T-helper 1 cell (primary cell): Measurements from ENCODE around the gene GRIN2C.

ENCODE experiments used
- DNase-seq, 5 donors: peaks; one replicate each; pipeline ENCODE4 v3.0.0-alpha.2; 2012 to 2020

The GRIN2C gene

DNA sequence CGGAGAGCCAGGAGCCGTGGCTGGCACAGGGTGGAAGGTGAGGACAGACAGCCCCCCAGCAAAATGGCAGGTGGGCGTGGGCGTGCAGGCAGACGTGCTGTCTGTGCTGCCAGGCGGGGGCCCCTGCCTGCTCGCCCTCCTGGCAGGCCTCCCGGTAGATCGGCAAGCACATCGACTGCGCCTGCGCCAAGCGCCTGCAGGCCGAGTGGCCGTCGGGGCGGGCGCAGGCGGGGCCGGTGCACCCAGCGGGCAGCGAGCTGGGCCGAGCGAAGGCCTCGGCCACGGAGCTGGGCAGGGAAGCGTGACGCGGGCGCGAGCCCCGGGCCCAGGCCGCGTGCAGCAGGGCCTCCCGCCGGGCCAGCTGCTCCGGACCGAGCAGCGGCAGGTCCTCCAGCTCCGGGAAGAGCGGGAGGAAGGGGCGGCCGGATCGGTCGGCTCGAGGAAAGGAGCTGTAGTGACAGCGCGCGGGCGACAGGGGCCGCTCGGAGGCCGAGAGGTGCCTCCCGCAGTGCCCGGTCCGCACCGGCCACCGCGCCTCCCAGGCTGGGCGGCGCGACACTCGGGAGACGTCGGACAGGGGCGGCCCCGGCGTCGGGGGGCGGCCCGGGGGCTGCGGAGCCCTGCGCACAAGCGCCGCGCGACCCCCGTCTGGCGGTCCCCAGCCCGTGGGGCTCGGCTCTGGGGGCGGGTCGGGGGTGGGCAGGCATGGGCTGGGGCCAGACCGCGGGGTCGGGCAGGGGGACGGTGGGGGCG lies 16.9 kb downstream of the GRIN2C start:
- DNase-seq: no peak

DNA sequence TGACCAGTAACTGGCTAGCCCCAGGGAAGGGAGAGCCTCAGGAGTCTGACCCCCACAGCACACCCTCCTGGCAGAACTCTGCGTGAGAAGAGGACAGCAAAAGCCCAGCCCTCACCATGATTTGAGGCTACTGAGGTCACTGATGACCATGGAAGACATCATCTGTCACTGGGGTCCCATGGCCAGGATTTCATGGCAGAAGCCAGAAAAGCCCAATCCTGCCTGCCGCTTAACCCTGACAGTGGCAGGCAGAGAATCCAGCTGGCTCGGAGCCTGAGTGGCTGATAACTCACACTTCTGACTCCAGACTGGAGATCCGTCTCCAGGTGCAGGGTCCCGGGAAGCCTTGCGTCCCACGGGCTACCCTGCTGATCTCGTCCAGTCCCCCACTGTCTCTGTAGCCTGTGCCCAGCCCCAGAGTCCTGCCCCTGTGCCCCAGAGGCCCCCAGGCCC lies 17.5 kb downstream of the GRIN2C start:
- no peak for DNase-seq

DNA sequence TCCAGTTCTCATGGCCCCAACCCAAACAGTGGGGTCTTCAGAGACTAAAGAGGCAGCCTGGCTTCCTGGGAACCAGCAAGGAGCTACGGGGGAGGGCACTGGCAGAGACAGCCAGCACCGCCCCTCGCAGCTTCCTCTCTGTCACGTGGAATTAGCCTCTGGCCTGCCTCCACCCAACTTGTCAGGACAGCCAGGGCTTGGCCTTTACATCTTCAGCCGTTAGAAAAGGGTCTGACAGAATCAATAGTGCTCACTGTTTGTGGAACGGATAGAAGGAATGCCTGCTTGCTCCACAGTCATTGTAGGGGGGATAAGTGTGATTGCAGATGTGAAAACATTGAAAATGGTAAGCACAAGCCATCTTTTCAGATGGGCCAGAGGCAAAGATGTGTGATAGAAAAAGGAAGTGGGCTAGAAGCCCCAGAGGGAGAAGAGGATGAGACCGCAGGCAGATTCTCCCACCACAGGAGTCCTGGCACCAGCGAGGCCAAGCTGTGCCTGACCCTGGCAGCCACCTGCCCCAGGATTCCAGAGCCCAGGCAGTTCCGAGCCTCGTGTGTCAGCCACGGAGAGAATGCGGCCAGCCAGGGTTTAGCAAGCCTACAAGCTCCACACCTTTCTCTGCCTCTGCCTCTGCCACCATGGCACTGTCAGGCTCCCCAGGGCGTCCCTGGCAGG lies 18.6 kb downstream of the GRIN2C start:
- no peak for DNase-seq

DNA sequence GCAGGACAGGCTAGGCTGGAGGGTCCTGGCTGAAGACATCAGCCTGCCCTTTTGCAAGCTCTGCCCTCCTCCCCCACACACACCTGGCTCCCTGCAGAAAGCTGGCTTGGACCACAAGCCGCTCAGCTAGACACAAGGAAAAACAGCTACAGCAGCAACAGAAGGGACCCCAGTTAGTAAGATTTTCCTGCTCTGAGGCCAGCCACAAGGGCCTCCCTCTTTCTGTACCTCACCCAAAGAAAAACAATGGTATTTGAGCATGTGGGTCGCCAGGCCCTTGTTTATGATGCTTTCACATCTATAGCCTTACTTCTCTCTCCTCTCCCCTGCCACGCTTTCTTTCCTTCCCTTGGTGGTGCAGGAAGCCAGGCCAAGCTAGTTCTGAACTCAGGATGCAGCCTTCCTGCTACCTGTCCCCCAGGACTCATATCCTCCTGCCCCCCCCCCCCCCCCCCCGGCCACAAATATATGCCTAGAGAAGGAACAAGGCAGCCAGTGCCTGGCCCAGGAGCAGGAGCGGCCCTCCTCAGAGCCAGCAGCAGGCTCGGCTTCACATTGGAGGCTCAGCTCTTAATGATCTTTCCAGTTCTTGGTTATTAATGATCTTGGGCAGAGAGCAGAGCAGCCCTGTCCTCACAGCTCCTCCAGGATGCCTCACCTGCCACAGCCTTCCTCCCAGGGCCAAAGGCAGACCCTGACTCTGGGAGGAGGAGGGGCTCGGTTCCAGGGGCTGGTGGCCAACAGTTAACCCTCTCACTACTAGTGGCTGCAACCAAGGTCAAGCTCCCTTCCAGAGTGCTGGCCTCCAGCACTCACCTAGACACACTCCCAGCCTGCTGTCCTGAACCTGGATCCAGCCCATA lies 19.5 kb downstream of the GRIN2C start:
- no peak for DNase-seq

DNA sequence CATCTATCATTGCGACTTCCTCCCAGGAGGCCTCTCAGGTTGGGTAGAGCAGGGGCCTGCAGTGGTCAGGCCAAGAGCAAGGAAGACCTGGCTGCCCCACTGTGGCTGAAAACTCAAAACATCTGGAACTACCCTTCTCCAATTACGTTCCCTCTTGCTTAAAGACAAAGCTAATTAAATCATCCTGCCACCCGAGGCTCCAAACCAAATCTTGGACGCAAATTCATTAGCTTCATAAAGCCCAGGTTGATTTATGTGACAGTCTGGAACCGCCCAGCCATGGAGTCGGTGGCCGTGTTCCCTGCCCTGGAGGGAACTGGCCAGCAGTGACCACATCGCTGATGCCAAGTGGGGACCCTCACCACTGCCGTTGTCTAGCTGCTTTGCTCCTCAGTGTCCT lies 21.4 kb downstream of the GRIN2C start:
- no peak for DNase-seq

DNA sequence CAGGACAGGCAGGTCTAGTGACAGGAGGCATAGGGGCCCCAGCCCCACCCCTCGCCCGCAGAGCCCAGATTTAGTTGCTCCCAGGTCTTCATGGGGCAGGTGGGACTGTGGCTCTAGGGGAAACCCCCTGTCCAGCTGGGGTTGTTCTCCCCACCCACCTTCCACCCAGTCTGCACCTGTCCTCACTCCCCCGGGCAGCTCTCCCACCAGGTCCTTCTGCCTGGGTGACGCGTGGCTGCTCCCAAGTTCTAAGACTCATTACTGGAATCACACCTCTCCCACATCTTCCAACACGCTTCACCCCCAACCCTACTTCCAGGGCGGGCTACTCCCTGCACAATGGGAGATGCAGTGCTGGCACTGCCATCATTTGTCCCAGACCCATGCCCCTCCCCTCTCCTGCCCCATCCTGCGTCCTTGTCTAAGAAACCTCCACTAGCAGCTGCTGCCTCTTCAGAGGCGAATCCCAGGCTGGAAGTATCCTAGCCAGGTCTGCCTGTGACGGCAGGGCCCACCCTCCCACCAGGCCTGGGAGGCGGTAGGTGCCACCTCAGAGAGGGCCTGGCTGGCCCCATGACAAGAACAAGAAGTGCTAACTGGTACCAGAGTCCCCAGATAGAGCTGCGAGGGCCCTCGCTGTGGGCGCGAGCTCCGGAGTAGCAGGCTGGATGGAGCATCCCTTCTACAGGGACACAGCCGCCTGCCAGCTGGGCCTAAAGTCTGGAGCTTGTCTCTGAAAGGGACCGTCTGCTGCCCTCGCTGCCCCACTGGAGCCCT lies 22.8 kb downstream of the GRIN2C start:
- no peak for DNase-seq

DNA sequence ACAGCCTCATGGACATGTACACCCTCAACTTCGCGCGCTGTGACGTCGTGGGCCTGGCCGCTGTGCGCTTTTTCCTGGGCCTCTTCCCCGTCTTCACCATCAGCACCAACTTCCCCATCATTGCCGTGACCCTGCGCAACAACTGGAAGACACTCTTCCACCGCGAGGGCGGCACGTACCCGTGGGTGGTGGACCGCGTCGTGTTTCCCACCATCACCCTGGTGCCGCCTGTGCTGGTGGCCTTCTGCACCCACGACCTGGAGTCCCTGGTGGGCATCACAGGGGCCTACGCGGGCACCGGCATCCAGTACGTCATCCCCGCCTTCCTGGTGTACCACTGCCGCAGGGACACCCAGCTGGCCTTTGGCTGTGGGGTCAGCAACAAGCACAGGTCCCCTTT lies 23.5 kb downstream of the GRIN2C start:
- DNase-seq: no peak

DNA sequence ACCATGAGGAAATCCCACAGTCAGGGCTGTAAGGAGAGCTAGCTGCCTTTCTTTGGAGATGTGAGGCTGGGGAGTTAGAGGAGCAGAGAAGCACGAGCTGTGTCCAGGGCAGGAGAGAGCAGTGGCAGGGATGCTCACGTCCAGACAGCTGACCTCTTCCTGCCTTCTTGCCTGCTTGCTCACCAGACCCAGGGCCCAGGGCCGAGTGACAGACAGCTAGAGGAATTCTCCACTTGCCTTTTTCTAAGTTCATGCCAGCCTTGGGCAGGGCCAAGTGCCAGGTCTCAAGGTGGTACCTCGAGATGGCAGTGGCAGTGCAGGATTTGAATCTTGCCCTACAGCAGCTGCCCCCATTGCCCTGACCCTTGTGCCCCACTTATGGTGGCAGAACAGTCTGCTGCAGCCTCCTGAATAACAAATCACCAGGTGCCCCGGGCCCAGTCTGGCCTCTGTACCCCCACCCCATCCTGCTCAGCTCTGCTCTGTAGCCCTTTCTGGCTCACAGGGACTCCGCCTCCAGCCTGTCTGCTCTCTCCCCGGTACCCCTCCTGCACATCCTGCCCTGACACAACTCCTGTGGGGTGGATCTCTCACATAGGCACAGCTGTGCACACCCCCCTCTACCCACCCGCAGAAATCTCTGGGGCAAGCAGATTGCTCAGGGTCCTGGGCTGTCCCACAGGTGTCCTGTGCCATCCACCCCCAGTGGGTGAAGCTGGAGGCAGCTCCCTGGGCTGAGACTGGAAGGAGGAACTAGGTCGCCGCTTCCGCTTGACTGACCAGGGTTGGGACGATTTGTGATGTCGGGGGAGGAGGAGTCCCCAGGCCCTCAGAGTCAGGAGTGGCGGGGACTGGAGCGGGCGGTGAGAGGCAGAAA lies 25.9 kb downstream of the GRIN2C start:
- no peak for DNase-seq

DNA sequence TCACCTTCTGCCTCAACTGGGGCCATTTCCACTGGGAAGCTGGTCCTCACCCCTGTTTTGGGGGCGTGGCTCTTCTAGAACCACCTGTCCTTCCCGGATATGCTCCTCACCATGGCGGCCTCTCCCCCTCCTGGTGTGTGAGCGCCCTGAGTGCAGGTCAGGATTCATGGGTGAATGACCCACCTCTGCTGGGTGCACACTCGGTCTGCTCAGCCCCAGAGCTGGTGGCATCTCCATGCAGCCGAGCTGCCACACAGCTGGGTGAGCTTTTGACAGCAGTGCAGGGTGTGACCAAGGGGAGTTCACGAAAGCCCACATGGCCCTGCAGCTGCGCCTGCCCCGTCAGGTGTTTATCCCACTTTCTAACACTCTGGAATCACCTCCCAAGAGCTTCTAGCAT lies 27.3 kb downstream of the GRIN2C start:
- DNase-seq: no peak

DNA sequence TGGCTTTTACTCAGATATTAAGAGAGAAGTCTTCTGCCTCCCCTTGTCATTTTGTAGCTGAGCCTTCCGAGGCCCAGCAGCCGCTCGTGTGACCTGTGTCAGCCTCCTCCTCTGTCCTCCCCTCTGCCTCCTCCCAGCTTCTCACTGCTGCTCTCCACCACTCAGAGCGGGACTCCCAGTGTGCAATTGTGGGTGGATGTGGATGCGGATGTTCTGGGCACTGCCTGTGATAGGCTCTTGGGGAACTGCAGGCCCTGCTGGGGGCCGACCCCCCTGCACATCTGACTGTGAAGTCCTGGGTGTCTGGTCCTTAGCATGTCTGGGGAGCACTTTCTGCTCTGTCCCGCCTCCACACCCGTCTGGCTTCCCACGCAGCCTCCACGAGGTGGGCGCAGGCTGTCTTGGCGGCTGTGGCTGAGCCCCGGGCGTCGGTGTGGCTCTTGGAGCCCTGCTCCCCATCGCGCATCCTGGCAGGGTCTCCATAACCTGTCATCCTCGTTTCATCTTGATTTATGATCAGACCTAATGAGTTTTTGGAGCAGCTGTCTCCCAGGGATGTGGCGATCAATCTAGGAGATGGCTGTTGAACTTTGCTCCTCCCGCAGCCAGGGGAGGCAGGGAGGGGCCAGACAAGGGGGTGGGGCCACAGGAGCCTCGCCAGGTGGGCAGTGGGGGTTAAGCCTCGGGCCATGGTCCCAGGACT lies 28.1 kb downstream of the GRIN2C start:
- no peak for DNase-seq

DNA sequence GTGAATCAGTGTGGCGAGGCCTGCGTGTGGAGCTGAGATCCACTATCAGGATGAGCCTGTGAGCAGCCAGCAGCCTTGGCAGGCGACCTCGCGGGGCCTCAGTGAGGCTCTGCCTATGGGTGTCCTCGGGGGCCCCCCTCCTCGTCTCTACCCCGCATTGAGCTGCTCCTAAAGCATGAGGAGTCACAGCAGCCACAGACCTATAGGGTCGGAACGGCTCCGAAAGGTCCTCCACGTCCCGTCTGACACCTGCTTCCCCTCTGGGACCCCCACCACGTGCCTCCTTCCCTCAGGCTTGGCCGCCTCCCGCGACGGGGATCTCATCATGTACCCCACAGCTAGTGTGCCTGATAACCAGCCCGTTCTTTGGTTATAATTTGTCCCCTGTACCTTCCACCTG lies 28.8 kb downstream of the GRIN2C start:
- no peak for DNase-seq

DNA sequence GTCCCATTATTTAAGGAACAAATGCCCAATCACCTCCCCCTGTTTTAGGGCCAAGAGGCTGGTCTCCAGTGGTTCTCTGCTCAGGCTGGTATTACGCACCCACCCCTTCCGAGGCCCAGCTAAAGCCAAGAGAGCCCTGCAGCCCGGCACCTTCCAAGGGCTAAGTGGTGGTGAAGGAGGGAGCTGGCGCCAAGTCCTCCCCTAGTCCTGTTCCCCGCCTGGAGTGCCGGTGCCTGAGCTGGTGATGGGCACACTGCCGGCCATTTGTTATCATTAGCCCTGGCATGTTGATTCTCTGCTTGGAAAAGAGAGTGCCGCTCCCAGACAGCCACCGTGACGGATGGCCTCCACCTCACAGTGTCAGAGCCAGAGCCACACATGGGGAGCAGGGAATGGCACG lies 31.9 kb downstream of the GRIN2C start:
- DNase-seq: no peak

DNA sequence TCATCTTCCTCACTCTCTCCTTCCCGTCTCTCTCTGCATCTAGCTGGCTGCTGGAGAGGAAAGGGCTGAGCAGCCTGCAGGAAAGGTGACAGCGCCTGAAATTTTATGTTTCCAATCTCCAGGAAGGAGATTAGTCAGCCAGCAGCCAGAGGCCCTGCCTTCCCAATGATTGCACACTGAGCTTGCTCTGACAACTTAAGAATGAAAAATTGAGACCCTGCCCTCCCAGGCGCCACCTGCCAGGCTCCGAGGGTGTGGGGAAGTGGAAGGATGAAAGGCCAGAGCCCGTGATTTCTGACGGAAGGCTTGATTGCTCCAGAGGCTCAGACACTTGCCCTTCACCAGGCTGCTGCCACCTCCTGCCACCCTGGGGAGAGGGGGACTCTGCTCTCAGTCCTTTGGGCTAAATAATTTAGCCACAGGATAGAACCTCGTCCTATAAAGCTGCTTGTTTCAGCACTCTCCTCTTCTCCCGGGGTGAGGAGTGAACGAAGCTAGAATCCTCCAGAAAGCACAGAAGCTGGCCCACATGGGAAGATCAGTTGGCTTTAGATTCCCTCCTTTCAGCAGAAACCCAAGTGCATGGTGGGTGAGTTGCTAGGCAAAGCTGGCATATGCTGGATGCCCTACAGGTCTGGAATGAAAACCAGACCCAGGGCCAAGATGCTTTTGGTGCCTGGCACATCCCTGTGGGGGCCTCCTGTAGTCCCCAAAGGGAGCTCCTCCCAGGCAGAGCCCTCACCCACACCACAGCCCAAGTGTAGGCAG lies 33.5 kb downstream of the GRIN2C start:
- no peak for DNase-seq

DNA sequence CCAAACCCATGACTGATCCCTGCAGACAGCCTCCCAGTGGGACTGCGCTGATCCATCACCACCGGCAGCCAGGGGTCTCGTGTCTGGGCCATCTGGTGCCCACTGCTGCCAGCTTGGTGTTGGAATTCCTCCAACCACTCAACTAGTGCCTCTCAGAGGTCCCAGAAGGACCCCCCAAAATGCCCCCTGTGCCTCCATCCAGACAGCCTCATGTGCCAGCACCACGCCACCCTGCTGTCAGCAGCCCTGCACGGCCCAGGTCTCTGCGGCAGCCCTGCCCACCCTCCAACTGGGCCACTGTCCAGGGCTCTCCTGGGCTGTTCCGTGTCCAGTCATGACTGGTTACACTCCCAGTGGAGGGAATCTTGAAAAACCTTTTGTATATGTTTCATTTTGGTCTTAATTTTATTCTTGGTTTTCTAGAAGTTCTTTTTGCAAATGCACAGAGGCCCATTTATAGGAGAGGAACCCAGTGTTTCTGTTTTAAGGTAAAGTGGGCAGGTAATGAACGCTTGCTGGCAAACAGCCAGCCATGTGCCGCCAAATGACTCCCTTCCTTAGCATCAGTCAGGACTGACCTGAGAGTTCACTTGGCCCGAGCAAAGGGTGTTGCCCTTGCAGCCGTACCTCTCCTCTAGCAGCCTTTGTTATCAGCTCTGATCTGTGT lies 34.6 kb downstream of the GRIN2C start:
- no peak for DNase-seq

DNA sequence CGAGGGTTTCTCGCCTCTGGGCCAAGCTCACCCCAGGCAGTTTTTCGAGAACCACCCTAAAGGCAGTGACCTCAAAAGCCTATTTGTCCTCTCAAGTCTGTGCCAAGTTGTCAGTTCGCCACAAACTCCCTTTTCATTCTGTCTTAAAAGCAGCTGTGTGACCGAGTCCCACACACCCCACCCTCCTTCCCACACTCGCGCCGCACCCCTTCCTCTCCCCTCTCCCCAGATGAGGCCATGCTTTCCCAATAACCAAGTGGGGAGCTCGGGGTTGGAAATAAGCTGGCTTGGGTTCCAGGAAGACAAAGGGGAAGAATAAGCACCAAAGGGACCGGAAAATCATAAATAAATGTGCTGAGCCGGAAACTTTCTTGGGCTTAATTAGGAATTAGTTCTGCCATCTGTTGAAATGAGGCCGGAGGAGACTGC lies 36.7 kb downstream of the GRIN2C start:
- no peak for DNase-seq

DNA sequence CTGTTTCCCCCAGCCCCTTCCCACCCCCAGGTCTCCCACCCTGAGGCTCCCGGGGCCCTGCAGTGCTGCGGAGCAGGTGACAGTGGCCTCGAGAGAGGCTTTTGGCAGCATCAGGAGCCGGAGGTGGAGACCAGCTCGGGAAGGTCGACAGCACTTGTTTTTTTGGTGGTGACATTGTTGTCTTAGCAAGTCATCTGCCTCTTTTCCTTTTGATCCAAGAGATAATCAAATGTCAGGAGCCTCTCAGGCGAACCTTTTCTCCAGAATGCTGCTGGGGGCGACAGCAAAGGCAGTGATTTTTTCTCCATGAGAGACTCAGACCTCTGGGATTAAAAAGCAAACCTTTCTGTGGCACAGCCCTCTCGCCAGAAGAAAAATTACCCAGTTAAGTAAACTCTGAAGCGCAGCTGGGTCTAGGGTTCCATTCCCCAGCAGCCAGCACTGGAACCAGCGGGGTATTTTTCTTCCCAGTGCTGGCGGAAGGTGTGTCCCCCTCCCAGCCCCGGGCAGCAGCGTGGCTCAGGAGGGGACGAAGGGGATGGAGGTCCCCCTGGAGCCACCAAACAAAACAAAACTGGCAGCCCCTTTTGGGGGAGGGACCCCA lies 37.2 kb downstream of the GRIN2C start:
- DNase-seq: no peak

DNA sequence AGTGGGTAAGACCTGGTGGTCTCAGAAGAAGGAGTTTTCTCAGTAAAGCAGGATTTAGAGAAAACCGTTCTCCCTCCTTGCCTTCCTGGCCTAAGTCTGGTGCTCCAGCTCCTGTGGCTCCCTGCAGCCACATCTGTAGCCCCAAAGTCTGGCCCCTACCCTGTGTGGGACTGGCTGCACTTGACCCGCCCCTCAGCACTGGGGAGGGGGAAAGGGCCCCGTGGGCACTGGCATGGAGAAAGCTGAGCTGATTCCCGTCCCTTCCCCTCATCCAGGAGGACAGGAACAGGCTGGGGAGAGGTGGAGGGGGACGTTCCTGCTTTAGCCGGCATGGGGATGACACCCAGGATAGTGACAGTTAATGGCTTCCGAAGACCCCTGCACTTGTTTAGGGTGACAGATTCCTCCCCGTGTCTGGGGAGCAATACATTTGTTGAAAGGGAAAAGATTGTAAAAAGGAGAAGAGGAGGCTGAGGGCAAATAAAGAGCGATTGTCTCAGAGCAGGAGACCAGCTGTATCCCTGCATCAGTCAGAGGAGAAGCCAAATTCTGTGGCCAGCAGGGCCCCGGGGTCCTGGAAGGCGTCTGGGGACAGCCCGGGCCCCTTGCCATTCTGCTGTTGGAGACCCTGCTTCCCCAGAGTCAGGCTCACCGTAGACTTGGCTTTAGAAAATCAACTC lies 37.9 kb downstream of the GRIN2C start:
- no peak for DNase-seq

DNA sequence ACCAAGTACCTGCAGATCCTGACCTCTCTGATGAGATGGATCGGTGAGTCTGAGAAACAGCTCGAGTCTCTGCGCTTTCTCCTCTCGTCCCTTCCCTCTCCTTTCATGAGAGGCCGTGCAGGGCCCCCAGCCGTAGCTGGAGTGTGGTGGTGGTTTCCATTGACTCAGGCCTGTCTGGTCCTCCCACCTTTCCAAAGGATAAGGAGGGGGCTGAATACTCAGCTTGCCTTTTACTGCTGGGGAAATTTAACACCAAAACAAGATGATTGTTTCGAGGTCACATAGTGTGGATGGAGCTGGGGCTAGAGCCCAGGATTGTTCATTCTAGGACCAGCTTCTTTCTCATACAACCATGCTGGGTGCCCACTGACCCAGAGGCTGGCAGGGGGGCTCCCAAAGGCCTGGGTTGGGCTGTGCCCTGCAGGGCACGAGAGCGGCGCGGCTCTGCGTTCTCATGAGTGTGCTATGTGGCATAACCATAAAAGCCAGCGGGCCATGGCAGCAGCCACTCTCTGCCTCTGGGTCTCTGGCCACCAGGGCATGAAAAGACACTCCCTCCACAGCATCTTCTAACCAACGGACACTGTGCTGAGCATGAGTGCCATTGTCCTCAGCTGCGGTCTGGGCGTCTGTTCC lies 39.8 kb downstream of the GRIN2C start:
- DNase-seq: no peak
